Urothelium cell line (cell line): Measurements from ENCODE around the gene MEFV.
A peak's percentile ranks its signal among the peaks of the same experiment; 100 is the strongest.
"Not testable (repeated sequence)": the region's sequence is repeated elsewhere in the genome, so short reads cannot be mapped to it uniquely, and the experiment has no call there.

Experiments
- DNase-seq: peaks from one replicate; pipeline ENCODE4 v3.0.0; 2011; ENCODE audit warnings: low spot score, mixed read lengths
- FAIRE-seq: peaks from 2 replicates; lab custom pipeline; 2011; peaks lifted over from hg19 to GRCh38; lab: Jason Lieb, UNC

The MEFV gene

DNA sequence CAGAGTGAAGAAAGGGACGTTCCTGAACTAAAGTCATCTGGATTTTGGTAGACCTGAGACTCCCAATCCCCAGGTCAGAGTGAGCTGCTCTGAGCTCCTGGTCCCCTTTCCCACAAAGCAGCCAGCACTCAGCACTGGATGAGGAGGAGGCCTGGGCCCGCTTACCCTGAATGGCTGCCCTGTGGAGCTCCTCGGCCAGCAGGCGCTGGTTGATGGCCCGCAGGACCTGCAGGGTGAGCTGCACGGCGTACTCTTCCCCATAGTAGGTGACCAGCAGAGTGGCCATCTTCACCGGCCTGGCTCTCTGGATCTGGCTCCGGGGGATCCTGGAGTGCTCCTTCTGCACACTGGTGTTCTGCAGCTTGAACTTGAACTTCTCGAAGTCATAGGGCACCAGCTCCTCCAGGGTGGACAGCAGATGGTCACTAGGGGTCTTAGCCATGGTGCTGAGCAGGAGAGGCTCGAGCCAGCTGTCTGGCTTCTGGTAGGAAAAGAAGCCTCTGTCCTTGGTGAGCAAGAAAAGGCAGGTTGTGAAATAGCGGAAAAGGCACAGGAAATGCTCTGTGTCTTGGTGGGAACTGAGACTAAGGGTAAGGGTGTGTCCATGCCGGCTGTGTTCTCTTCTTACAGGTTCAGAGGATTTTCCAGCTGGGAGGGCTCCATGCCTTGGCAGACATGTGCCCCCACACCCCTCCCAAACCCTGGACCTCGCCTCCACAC is at the start of gene MEFV:
TSS of gene MEFV (minus strand) at position 488 of the 720 bp plus-strand sequence. CDS start at position 442, 46 bp downstream.
- DNase-seq (no peak), FAIRE-seq (no peak)

DNA sequence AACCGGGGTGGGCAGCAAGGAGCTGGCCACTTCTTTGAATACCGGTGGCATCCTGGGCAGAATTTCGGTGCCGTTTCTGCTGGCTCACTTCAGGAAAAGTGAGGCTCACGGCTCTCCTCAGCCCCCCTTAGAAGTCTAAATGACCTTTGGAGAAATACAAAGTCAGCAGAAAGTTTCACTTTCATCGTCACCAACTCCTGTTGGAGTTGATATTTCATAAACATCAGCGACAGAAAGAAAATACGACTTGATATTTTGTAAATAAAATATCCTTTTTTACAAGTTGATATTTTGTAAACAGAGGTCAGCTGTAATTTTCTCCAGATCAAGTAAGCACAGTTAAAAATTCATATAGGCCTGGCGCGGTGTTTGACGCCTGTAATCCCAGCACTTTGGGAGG is 49.6 kb upstream of the MEFV start:
- no peak for DNase-seq
- FAIRE-seq, result no peak

DNA sequence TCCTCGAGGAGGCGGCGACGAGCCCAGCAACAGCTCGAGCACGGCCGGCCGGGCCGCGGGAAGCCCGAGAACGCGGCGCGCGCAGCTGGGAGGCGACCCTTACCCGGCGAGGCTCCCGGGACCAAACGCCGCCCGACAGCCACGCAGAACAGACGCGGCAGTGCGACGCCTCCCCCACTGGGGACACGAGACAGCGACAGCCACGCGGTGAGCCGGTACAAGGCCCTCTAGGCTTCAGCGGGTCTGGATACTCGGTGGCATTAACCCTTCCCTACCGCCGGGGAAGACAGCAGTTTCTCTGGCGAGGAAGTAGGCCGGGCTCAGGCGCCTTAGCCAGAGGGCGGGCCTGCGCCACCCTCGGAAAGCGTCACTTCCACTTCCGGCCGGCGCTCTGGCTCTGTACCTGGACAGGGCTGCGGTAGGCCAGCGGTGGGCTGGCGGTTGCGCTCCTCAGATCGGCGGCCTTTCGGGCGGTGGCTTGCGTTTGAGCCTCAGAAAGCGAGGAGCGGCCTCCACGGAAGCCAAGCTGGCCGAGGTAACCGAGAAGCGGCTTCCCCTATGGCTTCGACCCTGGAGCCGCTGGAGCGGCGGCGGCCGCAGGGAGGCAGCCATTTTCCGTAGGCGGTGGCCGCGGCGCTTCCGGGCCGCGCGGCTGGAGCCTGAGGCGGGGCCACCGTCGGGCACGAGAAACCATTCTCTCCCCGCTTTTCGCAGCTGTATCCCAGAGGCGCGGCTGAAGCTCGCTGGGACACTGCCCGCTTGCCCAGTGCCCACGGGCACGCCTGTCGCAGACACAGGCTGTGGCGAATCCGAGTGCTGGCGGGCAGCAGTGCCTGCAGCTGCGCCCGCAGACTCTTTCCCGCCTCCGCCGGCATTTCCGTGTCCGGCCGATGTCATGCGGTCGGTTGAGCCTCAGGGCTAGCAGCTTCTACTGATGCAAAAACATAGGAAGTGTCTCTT is 49.0 kb upstream of the MEFV start, which contains the start of the genes TIGD7 and ZNF75A:
TSS of gene TIGD7 (minus strand) at position 322 of the 960 bp plus-strand sequence. CDS start 4,816 bp downstream, outside the sequence.
TSS of gene ZNF75A (plus strand) at position 389 of the 960 bp plus-strand sequence. CDS start 2,932 bp downstream, outside the sequence.
- DNase-seq, result peak; percentile 95
- no peak for FAIRE-seq

GRCh38 chr16:3304370-3304769 is 47.9 kb upstream of the MEFV start:
- no peak for FAIRE-seq
- no peak for DNase-seq

GRCh38 chr16:3295783-3296182 is 39.4 kb upstream of the MEFV start:
- no peak for FAIRE-seq
- no peak for DNase-seq

DNA sequence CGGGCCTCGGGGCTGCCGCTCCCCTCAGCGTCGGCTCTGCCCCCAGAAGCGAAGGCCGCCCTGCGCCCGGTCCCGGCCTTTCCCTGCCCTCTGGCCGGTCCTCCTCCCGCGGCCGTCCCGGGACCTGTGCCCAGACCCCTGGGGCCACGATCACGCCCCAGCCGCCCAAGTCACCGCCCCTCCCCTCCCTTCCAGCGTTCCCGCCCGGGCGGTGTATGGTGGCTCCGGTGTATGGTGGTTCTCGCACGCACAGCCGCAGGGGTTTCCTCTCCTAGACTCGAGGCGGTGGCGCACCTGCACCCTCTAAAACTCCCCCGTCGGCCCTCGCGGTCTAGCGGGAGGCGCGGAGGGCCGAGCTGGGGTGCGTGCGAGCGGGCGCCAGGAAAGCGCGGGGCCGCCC is 38.8 kb upstream of the MEFV start:
- no peak for DNase-seq
- no peak for FAIRE-seq

GRCh38 chr16:3292604-3293003 is 36.2 kb upstream of the MEFV start:
- no peak for FAIRE-seq
- DNase-seq, result no peak

DNA sequence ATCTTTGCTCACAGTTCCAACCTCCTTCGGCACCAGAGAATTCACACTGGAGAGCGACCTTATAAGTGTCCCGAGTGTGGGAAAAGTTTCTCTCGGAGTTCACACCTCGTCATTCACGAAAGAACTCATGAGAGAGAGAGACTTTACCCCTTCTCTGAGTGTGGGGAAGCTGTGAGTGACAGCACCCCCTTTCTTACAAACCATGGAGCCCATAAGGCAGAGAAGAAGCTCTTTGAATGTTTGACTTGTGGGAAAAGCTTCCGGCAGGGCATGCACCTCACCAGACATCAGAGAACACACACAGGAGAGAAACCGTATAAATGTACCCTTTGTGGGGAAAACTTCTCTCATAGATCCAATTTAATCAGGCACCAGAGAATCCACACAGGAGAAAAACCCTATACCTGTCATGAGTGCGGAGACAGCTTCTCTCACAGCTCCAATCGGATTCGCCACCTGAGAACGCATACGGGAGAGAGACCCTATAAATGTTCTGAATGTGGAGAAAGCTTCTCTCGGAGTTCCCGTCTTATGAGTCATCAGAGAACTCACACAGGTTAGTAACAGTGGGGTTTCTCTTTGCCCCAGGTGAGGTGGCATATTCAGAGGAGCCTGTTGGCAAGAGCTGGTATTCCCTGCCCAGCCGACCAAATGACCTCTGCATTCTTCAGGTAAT is 33.7 kb upstream of the MEFV start:
- DNase-seq (no peak), FAIRE-seq (no peak)

- FAIRE-seq, result no peak
- DNase-seq, result no peak
Measured at GRCh38 chr16:3285131-3285530, 28.7 kb upstream of the MEFV start.

GRCh38 chr16:3283543-3284447 is 27.4 kb upstream of the MEFV start:
- no peak for DNase-seq
- FAIRE-seq, result no peak

DNA sequence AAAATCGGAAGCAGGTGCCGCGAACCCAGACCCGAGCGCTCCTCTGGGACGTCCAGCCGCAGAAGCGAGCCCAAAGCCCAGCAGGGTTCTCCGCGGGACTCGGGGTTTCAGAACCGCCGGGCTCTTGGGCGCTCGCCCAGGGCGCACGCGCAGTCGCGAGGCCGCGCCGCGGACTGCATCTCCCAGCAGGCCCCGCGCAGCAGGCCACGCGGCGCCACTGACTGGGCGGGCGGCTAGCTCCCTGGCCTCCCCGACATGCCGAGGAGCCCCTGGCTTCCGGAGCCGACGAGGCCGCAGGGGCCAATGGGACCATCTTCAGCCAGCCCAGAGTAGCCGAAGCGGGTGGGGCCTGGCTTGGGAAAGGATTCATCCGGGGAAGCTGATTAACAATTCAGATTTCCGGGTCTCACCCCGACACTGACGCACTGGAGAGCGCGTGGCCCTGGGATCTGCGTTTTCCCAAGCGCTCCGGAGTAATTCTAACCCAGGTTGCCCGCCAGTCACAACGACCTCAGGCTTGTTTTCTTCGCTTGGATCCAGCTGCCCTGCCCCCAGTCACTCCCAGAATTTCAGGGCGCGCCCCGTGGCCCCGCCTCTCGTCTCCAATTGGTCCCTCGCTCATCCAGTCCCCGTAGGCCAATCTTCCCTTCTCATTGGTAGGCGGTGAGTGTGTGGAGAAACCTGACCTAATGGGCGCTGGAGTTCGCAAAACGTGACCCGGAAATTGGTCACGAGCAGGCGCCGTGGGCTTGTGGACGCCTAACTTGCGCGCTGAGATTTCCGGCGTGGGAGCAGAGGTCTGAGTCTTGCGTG is 26.5 kb upstream of the MEFV start, which contains the start of gene ZNF263:
TSS of gene ZNF263 (plus strand) at position 762 of the 813 bp plus-strand sequence. CDS start 328 bp downstream, outside the sequence.
- DNase-seq, result peak; percentile 97
- FAIRE-seq, result no peak

- peak; percentile 74 for DNase-seq
- FAIRE-seq, result peak; percentile 40
Measured at GRCh38 chr16:3282103-3282729, 25.8 kb upstream of the MEFV start.

DNA sequence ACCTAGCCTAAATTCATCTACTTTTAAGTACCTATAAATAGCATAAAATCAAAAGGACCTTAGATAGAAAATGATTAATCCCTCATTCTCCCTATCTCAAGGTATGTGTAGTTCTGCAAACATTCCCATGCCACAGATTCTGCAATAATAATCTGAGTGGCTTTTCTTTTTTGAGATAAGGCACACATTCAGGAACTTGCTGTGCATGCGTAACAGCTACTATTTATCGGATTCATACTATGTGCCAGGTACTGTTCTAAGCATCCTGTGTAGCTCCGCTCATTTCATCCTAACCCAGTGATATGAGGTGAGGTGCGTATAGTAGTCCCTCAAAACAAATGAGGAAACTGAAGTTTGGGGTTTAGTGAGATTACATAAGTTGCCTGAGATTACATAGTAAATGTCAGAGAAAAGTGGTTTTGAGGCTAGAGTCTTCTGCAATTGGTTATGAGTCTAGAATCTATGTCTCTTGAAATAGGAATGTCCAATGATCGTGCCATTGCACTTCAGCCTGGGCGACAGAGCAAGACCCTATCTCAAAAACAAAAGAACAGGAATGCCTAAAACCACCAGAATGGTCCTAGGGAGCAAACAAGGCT is 24.9 kb upstream of the MEFV start:
- FAIRE-seq (no peak), DNase-seq (no peak)

DNA sequence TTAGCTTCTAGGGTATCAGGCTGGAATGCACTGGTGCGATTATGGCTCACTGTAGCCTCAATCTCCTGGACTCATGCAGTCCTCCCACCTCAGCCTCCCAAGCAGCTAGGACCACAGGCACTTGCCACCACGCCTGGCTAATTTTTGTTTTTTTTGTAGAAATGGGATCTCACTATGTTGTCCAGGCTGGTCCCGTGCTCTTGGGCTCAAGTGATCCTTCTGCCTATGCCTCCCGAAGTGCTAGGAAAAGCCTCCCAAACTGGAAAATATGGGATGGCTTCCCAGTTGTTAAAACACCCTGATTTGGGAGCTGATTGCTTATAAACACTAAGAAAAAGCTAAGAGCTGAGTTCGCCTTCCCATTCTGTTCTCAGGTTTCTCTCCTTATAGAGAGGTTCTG is 20.2 kb upstream of the MEFV start:
- DNase-seq (no peak), FAIRE-seq (no peak)

DNA sequence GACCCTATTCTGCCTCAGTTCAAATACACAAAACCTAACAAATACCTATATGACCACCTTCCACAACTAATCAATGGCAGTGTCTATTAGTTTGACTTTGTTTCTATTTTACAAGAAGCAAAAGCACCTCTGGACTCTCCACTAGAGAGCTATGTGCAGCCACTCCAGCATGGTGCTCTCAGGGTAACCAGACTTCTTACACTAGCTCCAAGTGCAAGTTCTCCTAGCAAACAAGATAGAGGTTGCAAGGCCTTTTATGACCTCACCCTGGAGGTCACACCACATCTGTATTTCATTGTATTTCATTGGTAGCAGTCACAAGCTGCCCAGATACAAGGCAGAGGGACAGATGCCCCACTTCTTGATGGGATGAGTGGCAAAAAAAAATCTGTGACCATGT is 18.5 kb upstream of the MEFV start:
- FAIRE-seq (no peak), DNase-seq (no peak)

DNA sequence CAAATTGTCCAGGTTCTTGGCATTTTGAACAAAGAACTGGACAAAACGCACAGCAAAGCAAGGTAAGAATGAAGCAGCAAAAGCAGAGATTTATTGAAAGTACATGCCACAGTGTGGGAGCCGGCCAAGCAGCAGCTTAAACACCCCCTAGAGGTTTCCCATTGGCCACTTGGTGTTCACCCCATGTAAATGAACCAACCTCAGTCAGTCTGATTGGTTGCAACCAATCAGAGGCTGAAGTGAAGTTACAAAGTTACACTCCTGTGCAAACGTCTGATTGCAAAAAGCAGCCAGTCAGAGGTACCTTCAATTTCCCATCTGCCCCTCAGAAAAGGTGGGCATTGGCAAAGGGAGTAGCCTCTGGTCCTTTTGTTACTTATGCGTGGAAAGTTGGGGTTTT is 18.1 kb upstream of the MEFV start:
- no peak for DNase-seq
- FAIRE-seq, result no peak

DNA sequence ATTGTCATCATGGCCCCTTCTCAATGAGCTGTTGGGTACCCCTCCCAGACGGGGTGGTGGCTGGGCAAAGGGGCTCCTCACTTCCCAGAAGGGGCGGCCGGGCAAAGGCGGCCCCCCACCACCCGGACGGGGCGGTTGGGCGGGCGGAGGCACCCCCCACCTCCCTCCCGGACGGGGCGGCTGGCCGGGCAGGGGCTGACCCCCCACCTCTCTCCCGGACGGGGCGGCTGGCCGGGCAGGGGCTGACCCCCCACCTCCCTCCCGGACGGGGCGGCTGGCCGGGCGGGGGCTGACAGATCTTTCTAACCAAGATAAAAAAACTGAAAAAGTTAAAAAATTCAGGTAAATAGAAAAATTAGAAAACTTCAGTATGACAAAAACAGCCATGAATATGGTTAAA is 14.8 kb upstream of the MEFV start:
- not testable (repeated sequence) for DNase-seq

GRCh38 chr16:3270718-3271117 is 14.3 kb upstream of the MEFV start:
- FAIRE-seq, DNase-seq: not testable (repeated sequence)

More for the DNA sequence above, 14.8 kb upstream of the MEFV start:
- not testable (repeated sequence) for FAIRE-seq
